ENCODE results near the gene POLR1E.
"Not testable (repeated sequence)": the region's sequence is repeated elsewhere in the genome, so short reads cannot be mapped to it uniquely, and the experiment has no call there.

Gene POLR1E

DNA sequence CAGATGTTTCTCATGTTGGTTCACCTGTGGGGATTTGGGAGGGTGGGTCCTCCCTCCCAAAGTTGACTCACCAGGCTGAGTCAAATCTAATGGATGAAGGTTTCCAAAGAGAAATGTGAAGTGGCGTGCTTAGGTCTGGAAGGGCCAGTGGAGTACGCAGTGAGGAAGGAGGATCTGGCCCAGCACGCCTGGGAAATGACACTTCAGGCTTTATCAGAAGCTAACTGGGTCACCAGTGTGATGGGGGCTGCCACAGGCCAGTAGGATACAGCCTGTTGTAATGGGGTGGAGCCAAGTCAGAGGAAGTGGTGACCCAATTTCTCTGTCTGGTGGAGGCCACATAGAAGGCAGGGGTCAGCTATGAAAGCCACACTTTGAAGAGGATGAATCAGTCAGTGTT, 18.0 kb downstream of the POLR1E start:
- H3K4me3 Mint-ChIP-seq = no peak overlapping the region

DNA sequence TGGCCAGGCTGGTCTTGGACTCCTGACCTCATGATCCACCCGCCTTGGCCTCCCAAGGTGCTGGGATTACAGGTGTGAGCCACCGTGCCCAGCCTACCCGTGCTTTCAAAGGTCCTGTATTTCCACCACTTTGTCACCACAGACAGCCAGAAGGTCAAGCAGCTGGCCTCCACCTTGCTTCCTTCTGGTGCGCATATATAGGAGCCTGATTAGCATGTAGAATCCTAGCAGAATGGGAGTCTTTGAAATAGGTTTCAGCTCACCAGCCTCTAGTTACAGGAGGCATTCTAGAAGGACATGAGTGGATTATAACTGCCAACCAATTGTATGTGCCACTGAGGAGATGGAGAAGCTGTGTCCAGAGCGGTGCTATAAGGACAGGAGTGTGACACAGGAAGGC, 18.9 kb downstream of the POLR1E start:
- Mint-ChIP-seq H3K36me3 (ENCODE audit: low read depth) (peaks cover 50% of the 10 kb centered on the region), H3K27me3 (ENCODE audit: low read depth) (no peaks in the 10 kb centered on the region), H3K4me1 (ENCODE audit: low read depth) (peaks cover 13% of the 10 kb centered on the region), H3K9me3 (no peaks in the 10 kb centered on the region), H3K27ac (no peak overlapping the region), H3K4me3 (no peak overlapping the region)
- no peak for DNase-seq (ENCODE audit: low spot score)

More for the DNA sequence above, 18.0 kb downstream of the POLR1E start:
- H3K4me1 Mint-ChIP-seq (ENCODE audit: low read depth) = peaks cover 13% of the 10 kb centered on the region
- no peaks in the 10 kb centered on the region for H3K9me3 Mint-ChIP-seq
- H3K27me3 Mint-ChIP-seq (ENCODE audit: low read depth) = no peaks in the 10 kb centered on the region
- peaks cover 55% of the 10 kb centered on the region for H3K36me3 Mint-ChIP-seq (ENCODE audit: low read depth)
- DNase-seq (ENCODE audit: low spot score) = no peak
- H3K27ac Mint-ChIP-seq = no peak overlapping the region

DNA sequence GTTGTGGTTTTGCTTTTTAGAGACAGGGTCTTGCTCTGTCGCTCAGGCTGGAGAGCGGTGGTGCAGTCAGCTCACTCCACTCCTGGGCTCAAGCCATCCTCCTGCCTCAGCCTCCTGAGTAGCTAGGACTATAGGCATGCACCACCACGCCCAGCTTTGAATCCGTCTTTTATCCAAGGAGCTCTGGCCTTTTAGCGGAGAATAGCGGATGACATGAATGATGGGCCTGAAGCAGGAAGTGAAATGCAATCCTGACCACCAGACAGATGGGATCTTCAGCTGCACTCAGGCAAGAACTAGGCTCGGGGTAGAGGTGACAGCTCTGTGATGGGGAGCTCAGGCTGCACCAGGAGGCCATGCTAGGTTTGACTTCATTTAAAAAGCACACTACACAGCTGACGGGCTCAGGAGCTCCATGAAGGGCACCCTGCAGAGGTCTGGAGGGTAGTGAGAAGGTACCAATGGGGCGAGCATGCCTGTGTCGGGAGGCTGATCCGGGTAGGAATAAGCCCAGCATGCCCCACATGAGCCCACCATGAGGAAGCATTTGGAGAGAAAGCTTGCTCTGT, 21.9 kb downstream of the POLR1E start:
- H3K27me3 Mint-ChIP-seq (ENCODE audit: low read depth) = no peaks in the 10 kb centered on the region
- peaks cover 24% of the 10 kb centered on the region for H3K36me3 Mint-ChIP-seq (ENCODE audit: low read depth)
- no peak overlapping the region for H3K27ac Mint-ChIP-seq
- no peaks in the 10 kb centered on the region for H3K9me3 Mint-ChIP-seq
- DNase-seq (ENCODE audit: low spot score) = no peak
- no peak overlapping the region for H3K4me3 Mint-ChIP-seq
- peaks cover 13% of the 10 kb centered on the region for H3K4me1 Mint-ChIP-seq (ENCODE audit: low read depth)

DNA sequence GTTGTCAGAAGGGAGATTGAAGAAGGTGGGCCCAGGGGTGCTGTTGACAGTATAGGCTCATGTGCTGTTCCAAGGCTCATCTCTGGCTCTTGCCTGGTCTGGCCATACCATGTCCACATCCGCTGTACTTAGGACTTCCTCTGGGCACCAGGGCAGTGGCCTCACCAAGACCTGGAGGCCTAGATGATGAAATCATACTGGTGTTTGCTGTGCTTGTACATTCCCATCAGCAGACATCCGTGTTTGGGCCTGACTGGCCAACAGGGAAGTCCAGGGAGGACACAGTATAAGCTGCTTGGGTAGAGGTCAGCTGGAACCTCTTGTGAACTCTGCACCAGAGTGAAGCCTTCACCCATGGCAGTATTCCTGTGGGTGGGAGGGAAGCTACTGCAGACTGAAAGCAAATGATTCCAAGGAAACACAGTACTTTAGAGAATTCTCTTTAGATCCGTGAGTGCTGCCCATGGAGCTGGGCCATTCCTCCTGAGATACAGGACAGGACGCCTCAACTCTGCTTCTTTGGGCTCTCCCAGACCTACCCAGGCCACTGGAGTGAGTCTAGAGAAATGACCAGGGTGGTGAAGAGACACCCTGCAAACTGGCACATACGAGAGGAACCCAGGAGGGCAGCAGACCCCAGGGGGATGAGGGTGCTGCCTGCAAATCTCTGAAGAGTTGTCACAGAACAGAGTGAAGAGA, 22.5 kb downstream of the POLR1E start:
- H3K27ac Mint-ChIP-seq = no peak overlapping the region
- no peaks in the 10 kb centered on the region for H3K27me3 Mint-ChIP-seq (ENCODE audit: low read depth)
- H3K36me3 Mint-ChIP-seq (ENCODE audit: low read depth) = peaks cover 18% of the 10 kb centered on the region
- H3K9me3 Mint-ChIP-seq = no peaks in the 10 kb centered on the region
- peaks cover 8% of the 10 kb centered on the region for H3K4me1 Mint-ChIP-seq (ENCODE audit: low read depth)
- H3K4me3 Mint-ChIP-seq = no peak overlapping the region
- DNase-seq (ENCODE audit: low spot score) = no peak

DNA sequence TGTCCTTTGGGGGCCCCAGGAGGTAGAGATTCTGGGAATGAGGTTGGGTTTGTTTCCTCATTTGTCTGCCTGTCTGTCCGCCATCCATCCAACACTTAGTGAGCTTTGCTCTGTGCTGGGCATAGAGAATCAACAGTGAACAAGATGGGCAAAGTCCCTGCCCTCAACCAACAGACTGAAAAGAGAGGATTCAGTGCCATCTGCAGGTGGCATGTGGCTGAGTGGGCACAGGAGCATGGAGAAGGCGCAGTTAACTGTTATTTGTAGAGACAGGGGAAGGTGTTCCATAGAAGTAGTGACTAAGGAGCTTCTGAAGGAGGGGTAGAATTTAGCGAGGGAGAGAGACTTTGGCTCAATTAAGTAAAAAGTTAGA, 23.1 kb downstream of the POLR1E start:
- Mint-ChIP-seq H3K4me3 (no peak overlapping the region), H3K9me3 (no peaks in the 10 kb centered on the region), H3K4me1 (ENCODE audit: low read depth) (peaks cover 3% of the 10 kb centered on the region)

DNA sequence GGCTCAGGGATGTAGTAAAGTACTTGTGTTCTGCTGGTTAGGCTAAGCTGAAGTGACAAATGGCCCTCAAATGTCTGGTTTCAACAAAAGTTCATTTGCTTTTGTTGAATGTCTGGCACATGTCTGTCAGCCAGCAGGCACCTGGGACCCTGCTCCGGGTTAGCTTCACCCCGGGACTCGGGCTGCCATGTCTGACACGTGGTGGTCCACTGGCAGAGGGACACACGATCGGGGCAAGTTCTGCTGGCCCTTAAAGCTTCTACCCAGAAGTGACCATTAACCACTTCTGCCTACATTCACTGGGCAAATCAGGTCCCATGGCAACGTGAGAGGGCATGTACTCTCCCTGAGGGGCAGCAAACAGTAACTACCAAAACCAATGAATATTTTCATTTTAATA, 23.8 kb downstream of the POLR1E start:
- no peaks in the 10 kb centered on the region for H3K9me3 Mint-ChIP-seq
- H3K27me3 Mint-ChIP-seq (ENCODE audit: low read depth) = no peaks in the 10 kb centered on the region
- no peak for DNase-seq (ENCODE audit: low spot score)
- no peaks in the 10 kb centered on the region for H3K4me1 Mint-ChIP-seq (ENCODE audit: low read depth)
- no peak overlapping the region for H3K4me3 Mint-ChIP-seq
- H3K27ac Mint-ChIP-seq = no peak overlapping the region
- H3K36me3 Mint-ChIP-seq (ENCODE audit: low read depth) = peaks cover 10% of the 10 kb centered on the region

More for the DNA sequence above, 23.1 kb downstream of the POLR1E start:
- H3K27ac Mint-ChIP-seq = no peak overlapping the region
- no peaks in the 10 kb centered on the region for H3K27me3 Mint-ChIP-seq (ENCODE audit: low read depth)
- no peak for DNase-seq (ENCODE audit: low spot score)
- peaks cover 13% of the 10 kb centered on the region for H3K36me3 Mint-ChIP-seq (ENCODE audit: low read depth)

DNA sequence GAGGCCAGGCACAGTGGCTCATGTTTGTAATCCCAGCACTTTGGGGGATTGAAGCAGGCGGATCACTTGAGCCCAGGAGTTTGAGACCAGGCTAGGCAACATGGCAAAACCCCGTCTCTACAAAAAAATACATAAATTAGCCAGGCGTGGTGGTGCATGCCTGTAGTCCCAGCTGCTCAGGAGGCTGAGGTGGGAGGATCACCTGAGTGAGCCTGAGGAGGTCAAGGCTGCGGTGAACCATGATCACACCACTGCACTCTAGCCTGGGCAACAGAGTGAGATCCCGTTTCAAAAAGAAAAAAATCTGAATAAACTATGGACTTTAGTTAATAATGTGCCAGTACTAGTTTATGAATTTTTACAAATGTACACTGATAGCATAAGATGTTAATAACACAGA, 24.3 kb downstream of the POLR1E start:
- not testable (repeated sequence) for H3K27ac Mint-ChIP-seq; H3K4me3 Mint-ChIP-seq; DNase-seq (ENCODE audit: low spot score); H3K27me3 Mint-ChIP-seq (ENCODE audit: low read depth); H3K4me1 Mint-ChIP-seq (ENCODE audit: low read depth); H3K9me3 Mint-ChIP-seq
- H3K36me3 Mint-ChIP-seq (ENCODE audit: low read depth) = peaks cover 10% of the 10 kb centered on the region

DNA sequence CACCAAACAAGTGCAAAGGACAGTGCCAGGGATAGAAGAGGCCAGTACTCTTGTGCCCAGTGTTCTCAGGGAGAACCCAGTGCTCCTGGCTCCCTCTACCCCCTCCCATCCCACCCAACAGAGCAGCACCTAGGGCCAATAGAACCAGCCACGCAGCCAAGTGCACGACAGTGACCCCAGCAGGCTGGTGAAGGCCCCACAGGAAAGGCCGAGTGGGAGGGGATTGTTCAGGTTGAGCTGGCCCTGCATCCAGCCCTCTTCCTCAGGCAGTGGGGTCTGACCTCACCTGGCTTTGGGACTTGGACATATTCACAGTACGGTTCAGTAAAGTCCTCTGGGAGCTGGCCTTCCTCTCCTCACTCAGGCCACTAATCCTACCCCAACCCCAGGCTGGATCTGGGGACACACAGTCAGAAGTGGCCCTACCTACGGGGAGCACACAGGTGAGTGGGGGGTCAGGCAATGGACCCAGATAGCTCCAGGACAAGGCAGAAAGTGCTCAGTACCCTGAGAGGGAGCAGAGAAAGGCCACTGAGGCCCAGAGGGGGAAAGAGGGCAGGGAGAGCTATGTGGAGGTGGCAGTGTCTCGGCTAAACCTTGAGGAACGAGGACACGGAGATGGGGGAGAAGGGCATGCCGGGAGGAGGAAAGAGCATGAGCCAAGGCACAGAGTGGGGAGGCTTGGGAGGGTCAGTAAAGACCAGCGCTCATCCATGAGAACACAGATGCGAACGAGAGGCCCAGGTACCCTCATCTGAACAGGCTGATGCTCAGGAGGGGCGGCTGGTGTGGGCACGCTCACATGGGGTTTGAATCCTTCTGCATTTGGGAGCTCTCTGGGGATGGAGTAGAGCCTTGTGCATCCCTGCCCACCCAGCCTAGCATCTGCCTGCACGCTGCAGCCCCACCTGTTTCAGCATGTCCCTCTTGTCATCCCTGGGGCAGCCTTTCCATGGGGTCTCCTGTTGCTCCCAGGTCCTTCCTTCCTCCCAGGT, 25.6 kb downstream of the POLR1E start:
- H3K4me1 Mint-ChIP-seq (ENCODE audit: low read depth) = peaks cover 5% of the 10 kb centered on the region
- H3K27ac Mint-ChIP-seq = no peak overlapping the region
- no peak for DNase-seq (ENCODE audit: low spot score)
- H3K9me3 Mint-ChIP-seq = no peaks in the 10 kb centered on the region
- peaks cover 8% of the 10 kb centered on the region for H3K36me3 Mint-ChIP-seq (ENCODE audit: low read depth)
- no peaks in the 10 kb centered on the region for H3K27me3 Mint-ChIP-seq (ENCODE audit: low read depth)
- H3K4me3 Mint-ChIP-seq = no peak overlapping the region

DNA sequence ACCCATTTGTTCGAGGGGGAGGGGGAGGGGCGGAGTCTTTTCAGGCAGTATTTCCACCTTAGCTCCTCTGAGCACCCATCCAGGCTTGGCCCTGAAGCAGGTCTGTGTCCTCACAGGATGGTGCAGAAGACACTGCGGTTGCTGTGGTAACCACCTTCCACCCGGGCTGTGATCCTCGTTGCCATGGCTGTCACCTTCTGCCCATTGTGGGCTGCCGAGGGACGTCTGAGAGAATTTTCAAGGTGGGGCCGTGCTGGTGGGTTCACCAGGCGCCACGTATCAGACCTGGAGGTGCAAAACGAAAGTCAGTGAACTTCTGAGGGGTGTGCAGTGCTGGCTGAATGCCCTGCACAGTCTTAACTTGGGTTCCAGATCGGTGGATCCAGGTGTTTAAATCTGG, 26.7 kb downstream of the POLR1E start:
- DNase-seq (ENCODE audit: low spot score) = no peak
- Mint-ChIP-seq H3K27ac (no peak overlapping the region), H3K27me3 (ENCODE audit: low read depth) (no peaks in the 10 kb centered on the region), H3K9me3 (no peaks in the 10 kb centered on the region), H3K4me1 (ENCODE audit: low read depth) (peaks cover 5% of the 10 kb centered on the region), H3K4me3 (no peak overlapping the region), H3K36me3 (ENCODE audit: low read depth) (peaks cover under 1% of the 10 kb centered on the region)

DNA sequence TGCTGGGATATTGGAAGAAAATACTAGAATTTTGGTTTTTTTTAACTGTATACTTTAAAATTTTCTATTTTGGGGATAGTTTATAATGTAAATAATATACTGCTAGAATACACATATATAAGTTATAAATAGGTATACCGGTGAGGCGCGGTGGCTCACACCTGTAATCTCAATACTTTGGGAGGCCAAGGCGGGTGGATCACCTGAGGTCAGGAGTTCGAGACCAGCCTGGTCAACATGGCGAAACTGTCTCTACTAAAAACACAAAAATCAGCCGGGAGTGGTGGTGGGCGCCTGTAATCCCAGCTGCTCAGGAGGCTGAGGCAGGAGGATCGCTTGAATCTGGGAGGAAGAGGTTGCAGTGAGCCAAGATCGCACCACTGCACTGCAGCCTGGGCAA, 28.7 kb downstream of the POLR1E start:
- not testable (repeated sequence) for H3K4me3 Mint-ChIP-seq; H3K9me3 Mint-ChIP-seq; H3K27ac Mint-ChIP-seq; DNase-seq (ENCODE audit: low spot score); H3K27me3 Mint-ChIP-seq (ENCODE audit: low read depth); H3K4me1 Mint-ChIP-seq (ENCODE audit: low read depth); H3K36me3 Mint-ChIP-seq (ENCODE audit: low read depth)

DNA sequence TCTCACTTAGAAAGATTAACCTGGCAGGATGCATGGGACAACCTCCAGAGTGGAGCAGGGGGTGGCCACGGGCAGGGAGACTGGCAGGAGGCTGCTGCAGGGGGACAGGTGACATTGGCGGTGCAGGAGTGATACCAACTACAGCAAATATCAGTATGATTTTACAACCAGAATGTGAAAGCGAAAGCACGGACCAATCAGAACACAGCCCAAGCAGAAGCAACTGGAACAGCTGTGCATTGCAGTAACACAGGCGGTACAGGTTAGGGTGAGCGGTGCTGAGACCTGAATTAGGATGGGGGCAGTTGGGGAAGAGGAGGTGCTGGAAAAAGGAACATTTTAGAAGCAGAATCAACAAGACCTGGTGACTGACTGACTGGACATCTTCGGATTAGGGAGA, 29.3 kb downstream of the POLR1E start:
- Mint-ChIP-seq H3K36me3 (ENCODE audit: low read depth) (no peaks in the 10 kb centered on the region), H3K9me3 (no peaks in the 10 kb centered on the region), H3K27me3 (ENCODE audit: low read depth) (no peaks in the 10 kb centered on the region), H3K4me3 (no peak overlapping the region), H3K27ac (no peak overlapping the region), H3K4me1 (ENCODE audit: low read depth) (peaks cover 5% of the 10 kb centered on the region)
- no peak for DNase-seq (ENCODE audit: low spot score)

DNA sequence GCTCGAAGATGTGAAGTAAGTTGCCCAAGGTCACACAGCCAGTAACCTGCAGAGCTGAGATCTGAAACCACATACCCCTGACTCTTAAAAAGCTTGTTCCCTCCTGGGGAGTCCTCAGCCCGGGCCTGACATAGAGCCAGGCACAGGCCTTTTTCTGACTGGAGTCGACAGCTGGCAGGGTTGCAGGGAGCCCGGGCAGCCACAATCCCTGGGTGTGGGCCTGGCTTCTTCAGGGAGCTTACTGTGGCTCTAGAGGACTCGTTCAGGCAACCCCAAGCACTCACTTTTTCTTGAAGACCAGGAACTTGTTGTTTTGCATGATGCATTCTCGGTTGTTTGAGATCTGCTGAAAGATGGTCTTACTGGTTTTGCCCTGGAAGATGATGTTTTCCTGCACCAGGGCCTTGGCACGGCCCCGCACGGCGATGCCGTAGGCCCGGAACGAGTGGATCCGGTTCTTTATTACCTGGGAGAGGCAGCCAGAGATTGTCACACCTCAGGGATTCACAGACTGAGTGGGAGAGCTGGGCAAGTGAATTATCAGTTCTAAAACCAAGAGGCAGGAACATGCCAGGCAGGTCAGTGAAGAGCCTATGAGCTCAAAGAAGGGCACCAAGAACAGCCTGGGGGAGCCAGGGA, 30.0 kb downstream of the POLR1E start:
- H3K36me3 Mint-ChIP-seq (ENCODE audit: low read depth) = no peaks in the 10 kb centered on the region
- H3K4me3 Mint-ChIP-seq = no peak overlapping the region
- H3K4me1 Mint-ChIP-seq (ENCODE audit: low read depth) = peaks cover 5% of the 10 kb centered on the region
- no peak overlapping the region for H3K27ac Mint-ChIP-seq
- DNase-seq (ENCODE audit: low spot score) = no peak
- no peaks in the 10 kb centered on the region for H3K27me3 Mint-ChIP-seq (ENCODE audit: low read depth)
- no peaks in the 10 kb centered on the region for H3K9me3 Mint-ChIP-seq

DNA sequence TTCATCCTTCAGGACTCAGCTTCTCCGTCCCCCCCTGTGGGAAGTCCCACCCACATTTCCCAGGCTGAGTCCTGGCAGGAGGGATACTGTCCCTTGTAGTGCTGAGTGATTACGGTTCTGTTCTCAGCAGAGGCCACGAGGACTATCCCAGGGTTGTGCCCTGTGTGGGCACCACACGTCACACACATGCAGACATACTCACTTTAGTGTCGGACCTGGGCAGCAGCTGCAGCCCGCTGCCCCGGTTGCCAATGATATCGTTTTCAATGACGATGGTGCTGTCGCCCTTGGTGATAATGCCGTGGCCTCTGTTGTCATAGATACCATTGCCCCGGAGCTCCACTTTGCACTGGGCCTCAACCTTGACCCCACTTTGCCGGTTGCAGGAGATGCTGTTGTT, 32.2 kb downstream of the POLR1E start:
- Mint-ChIP-seq H3K27ac (no peak overlapping the region), H3K4me3 (no peak overlapping the region), H3K4me1 (ENCODE audit: low read depth) (peaks cover 5% of the 10 kb centered on the region), H3K9me3 (no peaks in the 10 kb centered on the region), H3K36me3 (ENCODE audit: low read depth) (no peaks in the 10 kb centered on the region), H3K27me3 (ENCODE audit: low read depth) (no peaks in the 10 kb centered on the region)
- DNase-seq (ENCODE audit: low spot score) = no peak

DNA sequence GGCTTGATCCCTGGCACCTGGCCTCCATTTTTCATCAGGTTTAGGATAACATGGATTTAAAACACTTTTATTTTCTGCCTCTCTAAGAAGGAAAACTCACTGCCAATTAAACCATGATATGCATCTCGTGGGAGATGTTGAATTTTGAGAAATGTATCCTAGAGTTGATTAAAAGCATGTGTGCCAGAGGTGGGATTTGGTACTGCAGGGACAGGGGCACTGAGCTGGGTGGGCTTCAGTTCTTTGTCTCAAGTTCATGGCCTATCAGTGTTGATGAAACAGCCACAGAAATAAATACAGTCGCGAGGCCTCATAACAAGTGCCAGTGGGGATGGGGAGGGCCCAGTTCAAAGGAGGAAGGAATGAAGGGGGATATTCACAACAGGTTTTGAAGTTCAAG, 34.9 kb downstream of the POLR1E start:
- DNase-seq (ENCODE audit: low spot score) = no peak
- Mint-ChIP-seq H3K4me1 (ENCODE audit: low read depth) (no peaks in the 10 kb centered on the region), H3K27me3 (ENCODE audit: low read depth) (no peaks in the 10 kb centered on the region), H3K9me3 (no peaks in the 10 kb centered on the region), H3K36me3 (ENCODE audit: low read depth) (no peaks in the 10 kb centered on the region), H3K27ac (no peak overlapping the region), H3K4me3 (no peak overlapping the region)
